HUES64 (cell line): Measurements from ENCODE around the gene SF3B4.
"Not testable (repeated sequence)": the region's sequence is repeated elsewhere in the genome, so short reads cannot be mapped to it uniquely, and the experiment has no call there.

Experiments
- H3K27ac ChIP-seq: 2 replicates; pipeline ENCODE4 v1.7.0; 2013; ENCODE audit warnings: low read depth, low read length, inconsistent platforms
- H3K27me3 ChIP-seq: 2 replicates; pipeline ENCODE4 v1.6.1; 2013; ENCODE audit warnings: mild to moderate bottlenecking, low read length; ENCODE audit not compliant: insufficient read depth
- H3K36me3 ChIP-seq: 2 replicates; pipeline ENCODE4 v1.6.1; 2013; ENCODE audit warnings: mild to moderate bottlenecking, low read length; ENCODE audit not compliant: insufficient read depth
- H3K4me1 ChIP-seq: 2 replicates; pipeline ENCODE4 v1.6.1; 2013; ENCODE audit warnings: mild to moderate bottlenecking, low read length, moderate library complexity; ENCODE audit not compliant: insufficient read depth
- H3K4me3 ChIP-seq: 2 replicates; pipeline ENCODE4 v1.5.1; 2013; ENCODE audit warnings: mild to moderate bottlenecking, low read length, moderate library complexity
- H3K9ac ChIP-seq: 2 replicates; pipeline ENCODE4 v1.6.1; 2013; ENCODE audit warnings: mild to moderate bottlenecking, low read depth, low read length
- H3K9me3 ChIP-seq: 2 replicates; pipeline ENCODE4 v1.6.1; 2013; ENCODE audit warnings: low read depth, low read length; ENCODE audit not compliant: insufficient read depth
- WGBS: fragments of 150-250, 120-280 bp; methylation state at CpG from one replicate; pipeline ENCODE4 v1.1.7; 2013; ENCODE audit warnings: missing lambda C conversion rate; 5-methylcytosine and 5-hydroxymethylcytosine counted together

Gene SF3B4

DNA sequence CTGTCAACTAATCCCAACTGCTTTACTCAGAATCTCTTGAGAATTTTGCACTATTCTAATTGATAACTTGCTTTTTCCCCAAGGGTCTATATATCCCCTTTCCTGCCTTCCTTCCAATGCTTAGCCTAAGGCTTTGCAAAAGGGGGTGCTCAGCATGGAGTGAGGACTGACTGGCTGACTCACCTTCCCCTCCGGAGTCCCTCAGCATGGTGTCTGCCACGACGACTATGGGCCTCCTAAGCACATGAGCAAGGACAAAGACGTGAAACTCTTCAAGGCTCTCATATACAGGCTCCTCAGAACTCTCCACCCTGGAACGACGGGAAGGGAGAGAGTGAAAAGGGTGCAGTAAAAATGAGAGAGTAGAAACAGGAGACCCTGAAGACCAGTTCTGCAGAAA, 22.3 kb upstream of the SF3B4 start:
- H3K9me3 ChIP-seq: no peaks in the 10 kb centered on the region
- peak overlapping the region; percentile 23; the same call in 1 of the 2 replicates for H3K27ac ChIP-seq
- H3K4me3 ChIP-seq: no peak overlapping the region
- H3K36me3 ChIP-seq: peaks cover 46% of the 10 kb centered on the region
- H3K9ac ChIP-seq: no peak overlapping the region; the same call in 1 of the 2 replicates
- WGBS: 60% methylated on average over 6 of the region's 6 CpGs
- no peaks in the 10 kb centered on the region; the same call in 1 of the 2 replicates for H3K4me1 ChIP-seq
- H3K27me3 ChIP-seq: no peaks in the 10 kb centered on the region

DNA sequence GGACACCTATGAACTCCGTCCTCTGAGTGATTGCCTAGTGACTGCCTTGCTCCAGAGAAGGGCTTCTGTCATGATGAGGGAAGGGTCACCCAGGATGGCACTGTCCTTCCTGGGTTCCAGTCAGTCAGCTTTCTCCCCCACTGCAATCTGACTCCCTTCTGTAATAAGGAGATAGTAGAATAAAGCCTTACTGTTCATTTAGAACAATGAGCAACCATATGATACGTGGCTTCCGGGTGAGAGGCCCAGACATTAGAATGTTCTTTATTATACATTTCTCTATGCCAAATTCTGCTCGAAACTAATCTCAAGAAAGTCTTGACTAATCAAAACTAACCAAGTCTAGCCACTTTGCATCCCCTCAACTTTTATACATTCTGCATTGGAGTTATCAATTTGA, 17.6 kb upstream of the SF3B4 start:
- Histone ChIP-seq H3K4me1 (peaks cover 25% of the 10 kb centered on the region), H3K27ac (no peak overlapping the region), H3K27me3 (no peaks in the 10 kb centered on the region), H3K4me3 (no peak overlapping the region), H3K36me3 (peaks cover 52% of the 10 kb centered on the region), H3K9ac (no peak overlapping the region), H3K9me3 (no peaks in the 10 kb centered on the region)
- 94% methylated on average over 4 of the region's 4 CpGs for WGBS

DNA sequence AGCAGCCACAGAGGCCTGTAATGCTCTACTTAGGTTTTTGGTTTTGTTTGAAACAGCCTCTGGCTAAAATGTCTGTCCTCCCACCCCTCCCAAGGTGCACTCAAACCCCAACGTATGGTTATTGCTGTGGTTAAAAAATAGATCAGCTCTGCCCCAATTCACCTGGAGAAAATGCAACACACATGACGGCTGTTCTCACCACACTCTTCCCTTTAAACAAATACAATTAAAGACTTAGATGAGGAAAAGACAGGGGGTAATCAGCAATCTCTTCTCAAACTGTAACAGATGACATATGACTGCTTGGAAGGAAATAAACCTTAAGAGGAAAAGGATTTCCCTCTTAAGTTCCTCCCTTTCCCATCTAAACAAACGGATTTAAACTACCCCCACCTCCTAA, 15.3 kb upstream of the SF3B4 start:
- H3K36me3 ChIP-seq: peaks cover 31% of the 10 kb centered on the region
- H3K27ac ChIP-seq: no peak overlapping the region; the same call in 1 of the 2 replicates
- H3K9ac ChIP-seq: 0 out of 2 replicates have a peak overlapping the region, but pooled peaks have one; percentile 6
- no peak overlapping the region for H3K4me3 ChIP-seq
- no peaks in the 10 kb centered on the region for H3K27me3 ChIP-seq
- H3K4me1 ChIP-seq: peaks cover 42% of the 10 kb centered on the region
- H3K9me3 ChIP-seq: no peaks in the 10 kb centered on the region
- 66% methylated on average over 1 of the region's 3 CpGs for WGBS

DNA sequence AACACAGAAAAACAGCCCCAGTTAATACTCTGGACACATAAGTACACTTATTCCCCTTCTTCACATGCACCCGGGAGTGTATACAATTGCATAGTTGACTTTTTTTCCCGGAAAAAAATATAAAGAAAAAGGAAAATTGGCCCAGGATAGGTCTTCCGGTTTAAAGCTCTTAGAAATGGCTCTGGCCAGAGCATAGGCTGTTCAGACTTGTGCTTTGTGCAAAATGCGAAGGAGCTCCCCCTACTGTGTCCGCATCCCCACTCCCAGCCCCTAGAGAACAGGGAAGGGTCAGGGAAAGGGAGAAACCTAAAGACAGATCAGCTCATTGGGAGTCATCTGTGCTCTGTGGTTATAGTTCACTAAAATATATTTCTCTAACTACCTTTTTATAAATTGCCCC, 14.6 kb upstream of the SF3B4 start:
- 70% methylated on average over 4 of the region's 5 CpGs for WGBS
- Histone ChIP-seq H3K9me3 (no peaks in the 10 kb centered on the region), H3K36me3 (peaks cover 26% of the 10 kb centered on the region), H3K27ac (no peak overlapping the region; the same call in none of the 2 replicates), H3K4me1 (peaks cover 49% of the 10 kb centered on the region), H3K4me3 (no peak overlapping the region), H3K27me3 (no peaks in the 10 kb centered on the region), H3K9ac (peak overlapping the region; percentile 35; the same call in 1 of the 2 replicates)

DNA sequence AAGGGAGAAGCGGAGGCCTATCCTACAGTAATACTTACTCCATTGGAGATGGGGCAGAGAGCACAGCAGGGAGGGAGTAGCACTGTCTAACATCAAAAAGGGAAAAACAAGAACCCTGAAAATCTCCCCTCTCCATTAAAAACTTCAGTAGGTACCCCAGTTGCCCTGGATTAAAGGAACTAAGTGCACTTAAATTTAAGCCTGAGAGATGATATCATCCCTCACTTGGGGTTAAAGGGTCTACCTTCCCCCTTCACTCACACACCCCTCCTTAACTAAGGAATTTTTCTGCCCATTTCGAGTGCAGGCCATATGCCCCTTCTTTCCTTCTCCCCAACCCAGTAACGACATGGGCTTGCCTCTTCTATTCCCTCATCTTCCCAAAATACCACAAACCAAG, 12.8 kb upstream of the SF3B4 start:
- peaks cover 54% of the 10 kb centered on the region for H3K4me1 ChIP-seq
- no peaks in the 10 kb centered on the region for H3K9me3 ChIP-seq
- no peak overlapping the region for H3K4me3 ChIP-seq
- H3K36me3 ChIP-seq: peaks cover 15% of the 10 kb centered on the region
- H3K27ac ChIP-seq: no peak overlapping the region; the same call in 1 of the 2 replicates
- H3K9ac ChIP-seq: no peak overlapping the region
- H3K27me3 ChIP-seq: no peaks in the 10 kb centered on the region
- WGBS: 65% methylated on average over 3 of the region's 3 CpGs

DNA sequence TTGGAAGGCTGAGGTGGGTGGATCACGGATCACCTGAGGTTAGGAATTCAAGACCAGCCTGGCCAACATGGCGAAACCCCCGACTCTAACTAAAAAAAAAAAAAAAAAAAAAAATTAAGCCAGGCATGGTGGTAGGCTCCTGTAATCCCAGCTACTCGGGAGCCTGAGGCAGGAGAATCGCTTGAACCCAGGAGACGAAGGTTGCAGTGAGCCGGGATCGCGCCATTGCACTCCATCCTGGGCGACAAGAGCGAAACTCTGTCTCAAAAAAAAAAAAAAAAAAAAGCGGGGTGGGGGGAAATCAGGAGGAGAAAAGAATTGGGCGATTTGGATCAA, 11.0 kb upstream of the SF3B4 start:
- Histone ChIP-seq H3K9ac (peak overlapping the region; percentile 68; the same call in 1 of the 2 replicates), H3K4me3 (peak overlapping the region; percentile 32), H3K4me1 (peaks cover 54% of the 10 kb centered on the region), H3K27ac (peak overlapping the region; percentile 94)
- 14% methylated on average over 9 of the region's 13 CpGs for WGBS
- H3K27me3 ChIP-seq, H3K9me3 ChIP-seq, H3K36me3 ChIP-seq: not testable (repeated sequence)

DNA sequence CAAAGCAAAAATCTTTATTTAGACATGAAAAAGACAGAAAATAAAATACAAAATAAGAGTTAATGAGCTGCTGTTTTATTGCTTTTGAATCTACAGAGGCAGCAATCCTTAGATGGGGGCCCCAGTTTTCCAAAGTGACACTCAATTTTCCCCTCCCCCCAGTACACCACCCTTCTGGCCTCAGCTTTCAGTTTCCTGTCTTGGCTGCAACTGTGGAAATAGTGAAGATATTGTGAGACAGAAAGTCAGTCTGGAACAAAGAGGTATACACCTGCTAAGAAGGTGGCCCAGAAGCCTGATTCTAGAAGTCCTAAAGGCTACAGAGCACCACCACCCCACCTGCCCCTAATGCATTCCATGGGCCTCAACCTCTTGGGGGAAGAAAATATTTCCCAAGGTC, 10.2 kb upstream of the SF3B4 start:
- H3K27ac ChIP-seq: no peak overlapping the region
- peaks cover 51% of the 10 kb centered on the region for H3K4me1 ChIP-seq
- H3K9ac ChIP-seq: peak overlapping the region; percentile 3; the same call in 1 of the 2 replicates
- H3K36me3 ChIP-seq: no peaks in the 10 kb centered on the region
- H3K4me3 ChIP-seq: peak overlapping the region; percentile 60
- no peaks in the 10 kb centered on the region for H3K27me3 ChIP-seq
- no peaks in the 10 kb centered on the region for H3K9me3 ChIP-seq

DNA sequence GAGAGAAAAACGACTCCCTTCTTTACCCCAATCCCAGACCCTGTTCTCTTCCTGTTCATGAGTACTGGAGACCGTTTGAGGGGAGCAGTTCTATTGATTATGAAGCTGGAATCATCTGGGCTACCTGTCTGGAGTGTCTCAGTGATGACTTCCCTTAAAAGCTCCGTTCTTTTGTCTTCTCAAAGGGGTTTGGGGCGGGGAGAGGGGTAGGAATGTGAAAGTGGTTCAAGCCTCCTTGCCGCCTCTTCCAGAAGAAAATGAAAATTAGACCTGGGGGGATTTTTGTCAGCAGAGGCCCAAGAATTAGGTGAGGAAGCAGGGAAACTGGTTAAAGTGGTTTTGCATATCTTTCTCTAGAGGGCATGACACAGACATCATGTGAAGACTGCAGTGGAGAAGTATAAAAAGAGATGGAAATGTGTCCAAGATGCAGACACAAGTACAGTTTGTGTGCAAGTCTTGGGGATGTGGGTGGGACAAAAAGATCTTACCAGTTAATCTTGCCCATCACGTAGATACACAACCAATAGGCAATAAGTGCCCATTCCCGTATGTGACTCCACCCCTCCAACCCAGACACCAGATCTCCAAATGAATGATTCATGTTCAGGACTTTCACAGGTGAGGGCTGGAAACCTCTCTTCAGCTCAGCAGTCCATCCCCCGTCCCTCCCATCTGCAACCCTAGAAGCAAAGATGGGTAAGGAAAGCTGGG, 9.5 kb upstream of the SF3B4 start:
- WGBS: 14% methylated on average over 6 of the region's 8 CpGs
- Histone ChIP-seq H3K36me3 (no peaks in the 10 kb centered on the region), H3K9ac (peak overlapping the region; percentile 45; the same call in 1 of the 2 replicates), H3K27me3 (no peaks in the 10 kb centered on the region), H3K4me1 (peaks cover 46% of the 10 kb centered on the region), H3K4me3 (peak overlapping the region; percentile 60), H3K9me3 (no peaks in the 10 kb centered on the region), H3K27ac (no peak overlapping the region)

DNA sequence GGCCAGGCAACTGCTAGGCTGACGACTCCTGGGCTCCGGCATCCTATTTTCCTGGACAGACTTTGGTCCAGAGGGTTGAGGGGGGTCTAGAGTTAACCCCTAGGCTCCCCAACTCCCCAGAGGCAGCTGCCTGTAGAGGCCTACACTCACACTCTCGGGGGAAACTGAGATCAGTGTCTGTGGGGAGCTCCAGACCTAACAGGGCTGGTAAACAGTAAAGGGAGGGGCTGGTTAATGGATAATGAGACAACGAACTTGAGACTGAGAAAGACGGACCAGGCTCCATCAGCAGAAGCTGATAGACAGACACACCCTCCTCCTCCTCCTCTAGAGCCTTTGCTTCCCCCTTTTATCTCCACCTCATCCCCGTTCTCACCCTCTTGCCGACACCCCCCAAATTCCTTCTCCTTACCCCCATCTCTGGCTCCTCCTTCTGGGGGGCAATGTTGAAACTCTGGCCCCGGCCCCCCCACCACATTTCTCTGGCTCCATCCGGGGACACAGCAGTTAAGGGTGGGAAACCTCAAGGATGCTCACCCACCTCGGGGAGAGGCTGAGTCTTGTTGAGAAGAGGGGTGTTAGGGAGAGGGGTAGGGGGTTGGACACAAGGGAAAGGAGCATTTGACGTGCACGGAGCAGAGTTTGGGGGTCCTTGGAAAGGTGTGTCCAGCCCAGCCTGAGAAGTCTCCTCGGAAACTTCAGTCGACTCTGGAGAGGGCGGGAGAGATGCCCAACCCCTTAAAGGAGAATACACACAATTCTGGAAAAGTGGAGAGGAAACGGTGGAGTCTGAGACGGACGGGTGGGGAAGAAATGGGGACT, 8.8 kb upstream of the SF3B4 start, which contains the start of gene MTMR11:
Gene MTMR11, minus strand, starts transcription at position 710 of the 822 bp plus-strand sequence. Its CDS starts 232 bp downstream, at position 478.
- Histone ChIP-seq H3K9ac (peak within 1 kb of the TSS; percentile 45; the same call in 1 of the 2 replicates), H3K4me1 (peaks cover 40% of the 10 kb centered on the region), H3K36me3 (no peaks in the 10 kb centered on the region), H3K9me3 (no peaks in the 10 kb centered on the region), H3K27ac (no peak within 1 kb of the TSS), H3K4me3 (peak within 1 kb of the TSS; percentile 60), H3K27me3 (no peaks in the 10 kb centered on the region)
- WGBS: 42% methylated on average over 14 of the region's 18 CpGs

DNA sequence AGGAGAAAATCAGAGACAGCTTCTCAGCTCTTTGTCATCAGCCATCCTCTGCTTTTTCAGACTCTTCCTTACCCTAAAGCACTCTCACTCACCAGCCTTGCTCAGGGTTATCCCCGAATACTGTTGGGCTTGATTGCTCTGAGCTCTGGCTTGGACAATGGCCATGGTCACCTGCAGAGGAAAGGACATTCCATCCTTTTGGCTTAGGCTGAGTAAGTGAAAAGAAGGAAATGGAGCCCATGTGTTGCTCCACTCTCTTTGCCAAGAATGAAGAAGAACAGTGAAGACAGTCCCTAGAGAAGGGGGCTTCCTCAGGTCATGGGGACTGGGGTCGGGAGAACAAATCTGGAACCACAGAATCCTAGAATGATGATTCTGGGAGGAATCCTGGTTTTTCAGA, 6.8 kb upstream of the SF3B4 start:
- WGBS: 83% methylated on average over 2 of the region's 2 CpGs
- Histone ChIP-seq H3K27ac (no peak overlapping the region), H3K4me1 (peaks cover 23% of the 10 kb centered on the region), H3K9ac (no peak overlapping the region), H3K27me3 (no peaks in the 10 kb centered on the region), H3K36me3 (no peaks in the 10 kb centered on the region; the same call in 1 of the 2 replicates), H3K9me3 (no peaks in the 10 kb centered on the region), H3K4me3 (no peak overlapping the region)

DNA sequence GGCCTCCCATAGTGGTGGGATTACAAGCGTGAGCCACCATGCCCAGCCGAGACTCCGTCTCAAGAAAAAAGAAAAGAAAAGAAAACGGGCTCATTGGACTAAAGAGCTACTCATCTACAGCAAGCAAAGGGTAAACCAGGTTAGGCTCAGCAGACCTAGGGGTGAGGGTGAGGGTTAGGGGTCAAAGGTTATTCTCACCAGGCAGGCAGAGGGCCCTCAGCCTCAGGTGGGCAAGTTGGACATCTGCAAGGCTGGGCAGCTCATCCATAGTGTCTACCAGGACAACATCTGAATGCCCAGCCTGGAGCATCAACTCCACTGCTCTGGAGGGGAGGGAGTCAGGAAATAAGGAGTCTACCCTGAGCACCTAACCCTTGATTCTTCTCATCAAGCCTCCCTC, 5.6 kb upstream of the SF3B4 start:
- H3K27ac ChIP-seq: no peak overlapping the region
- H3K4me1 ChIP-seq: peaks cover 21% of the 10 kb centered on the region
- no peaks in the 10 kb centered on the region; the same call in 1 of the 2 replicates for H3K36me3 ChIP-seq
- no peaks in the 10 kb centered on the region for H3K9me3 ChIP-seq
- no peaks in the 10 kb centered on the region for H3K27me3 ChIP-seq
- no peak overlapping the region for H3K9ac ChIP-seq
- WGBS: 92% methylated on average over 4 of the region's 4 CpGs
- H3K4me3 ChIP-seq: no peak overlapping the region
